Panc1 (cell line): ENCODE results near the gene IL17REL. TPM values are rescaled to one million over a fixed set of nuclear protein-coding genes. Genes with fewer than 3 reads are reported as not detected.

Experiments used
- ATAC-seq: fragments of 200-7000 bp; cut with Tn5 transposase; 2 replicates; pipeline ENCODE4 v1.9.1; 2020; ENCODE audit warnings: mild to moderate bottlenecking, moderate library complexity
- BruUV-seq: library from RNA; stranded (reverse); fragments of 400-500 nt; replicated peaks from 2 replicates; lab custom pipeline; 2021; lab: Mats Ljungman, UMichigan
- CTCF ChIA-PET: fragments of 300-600 bp; sonication (Branson Sonifier 250); formaldehyde crosslinking; loops from one replicate; lab custom pipeline; 2022; ENCODE audit warnings: antibody characterized with exemption; lab: Charles Lee
- POLR2A ChIA-PET: fragments of 300-600 bp; sonication (Branson Sonifier 250); formaldehyde crosslinking; loops from one replicate; lab custom pipeline; 2022; ENCODE audit warnings: antibody characterized with exemption; lab: Charles Lee
- DNase-seq: peaks from one replicate; pipeline ENCODE4 v3.0.0-alpha.2; 2010; ENCODE audit warnings: low read depth, low spot score
- H3K27ac ChIP-seq: 2 replicates; pipeline ENCODE4 v1.5.1; 2011; ENCODE audit warnings: mild to moderate bottlenecking, low read length, inconsistent platforms
- H3K27me3 ChIP-seq: fragments of 200-500 bp; sonication (Bioruptor generic); 2 replicates; pipeline ENCODE4 v1.6.0; 2014; ENCODE audit warnings: low read length, inconsistent platforms; ENCODE audit not compliant: control insufficient read depth, insufficient read depth
- H3K36me3 ChIP-seq: fragments of 200-500 bp; sonication (Bioruptor generic); 2 replicates; pipeline ENCODE4 v1.5.1; 2014; ENCODE audit warnings: inconsistent platforms, mild to moderate bottlenecking, low read length, moderate library complexity; ENCODE audit not compliant: control insufficient read depth, insufficient read depth
- H3K4me1 ChIP-seq: 2 replicates; pipeline ENCODE4 v1.5.1; 2011; ENCODE audit warnings: inconsistent platforms, mild to moderate bottlenecking, low read length, moderate library complexity; ENCODE audit not compliant: control insufficient read depth, insufficient read depth
- H3K4me3 ChIP-seq, 2 experiments: 2 replicates each; pipeline ENCODE4 v1.5.1; 2011 to 2012; ENCODE audit warnings: low read depth in 2 of 2, low read length in 2 of 2, mild to moderate bottlenecking in 2 of 2, inconsistent platforms in 1 of 2, moderate library complexity in 1 of 2
- H3K9me3 ChIP-seq: fragments of 200-500 bp; sonication (Bioruptor generic); 2 replicates; pipeline ENCODE4 v1.5.1; 2014; ENCODE audit warnings: low read depth, mild to moderate bottlenecking, inconsistent platforms, low read length, moderate library complexity; ENCODE audit not compliant: control insufficient read depth, insufficient read depth
- CTCF ChIP-seq: fragments of 450-650 bp; IDR thresholded peaks from 2 replicates; pipeline ENCODE4 v1.5.1; 2017; ENCODE audit warnings: mild to moderate bottlenecking
- POLR2AphosphoS5 ChIP-seq: IDR thresholded peaks from 2 replicates; pipeline ENCODE4 v1.6.1; 2012; ENCODE audit warnings: mild to moderate bottlenecking, low read depth, low read length, moderate library complexity
- REST ChIP-seq, 2 experiments: IDR thresholded peaks; 2 replicates each; pipeline ENCODE4 v1.6.1; 2011 to 2012; ENCODE audit warnings: low read depth in 2 of 2, control low read depth in 1 of 2, low read length in 1 of 2, mild to moderate bottlenecking in 1 of 2, moderate library complexity in 1 of 2; ENCODE audit not compliant: insufficient read depth in 1 of 2
- SIN3A ChIP-seq: IDR thresholded peaks from 2 replicates; pipeline ENCODE4 v1.6.1; 2012; ENCODE audit warnings: low read depth, mild to moderate bottlenecking, low read length, moderate library complexity, borderline replicate concordance; ENCODE audit not compliant: insufficient read depth
- TCF7L2 ChIP-seq: IDR thresholded peaks from 2 replicates; pipeline ENCODE4 v1.6.1; 2011; ENCODE audit warnings: mild to moderate bottlenecking, low read depth, low read length, inconsistent platforms
- in situ Hi-C: cut with HindIII; loops from 2 replicates; pipeline ENCODE4 v1.10.0; 2016; ENCODE audit warnings: low sequenced_read_pairs, low pct_unique_long_range_greater_than_20kb
- intact Hi-C: fragments of 100-400 bp; cut with micrococcal nuclease; formaldehyde crosslinking; loops from one replicate; pipeline ENCODE4 v1.10.0; 2022; ENCODE audit not compliant: unreplicated experiment
- total RNA-seq: library from RNA; stranded (reverse); gene quantifications from one replicate; pipeline ENCODE4 v1.2.1, GENCODE V29; 2021; ENCODE audit not compliant: unreplicated experiment

Gene IL17REL
- total RNA-seq, 1 experiment from 2014 or later, result 0.82 TPM

GRCh38 chr22:49955581-49956417 is 56.8 kb downstream of the IL17REL start:
- Histone ChIP-seq H3K36me3 (no peaks in the 10 kb centered on the region; the same call in 1 of the 2 replicates), H3K27ac (0 out of 2 replicates have a peak overlapping the region, but pooled peaks have one; percentile 23), H3K4me3 (no peak overlapping the region), H3K27me3 (no peaks in the 10 kb centered on the region), H3K4me1 (peaks cover 58% of the 10 kb centered on the region), H3K9me3 (no peaks in the 10 kb centered on the region)
- ChIA-PET CTCF (no interaction called here), POLR2A (no interaction called here)
- DNase-seq (no peak), ATAC-seq (no peak)
- in situ Hi-C loops (no loop called here), intact Hi-C loops (no loop called here)
- no peak for TF ChIP-seq POLR2AphosphoS5
- no peak for TF ChIP-seq SIN3A
- no peak for TF ChIP-seq REST (IDR thresholded peaks at IDR 0.05; ENCODE audit: insufficient read depth in 1 of 2, low read depth in 2 of 2, low read length in 1 of 2)
- TF ChIP-seq CTCF, result no peak
- TF ChIP-seq TCF7L2, result no peak
- no TSS peak for BruUV-seq

- Histone ChIP-seq H3K4me1 (peaks cover 61% of the 10 kb centered on the region), H3K9me3 (no peaks in the 10 kb centered on the region), H3K27me3 (no peaks in the 10 kb centered on the region), H3K27ac (no peak overlapping the region), H3K36me3 (no peaks in the 10 kb centered on the region), H3K4me3 (no peak overlapping the region)
- no TSS peak for BruUV-seq
- DNase-seq (no peak), ATAC-seq (no peak)
- ChIA-PET POLR2A (interaction anchor here (0.5 kb wide), 1 partner anchor 112 kb away, joined by 3 read pairs; no protein-coding TSS in a partner anchor), CTCF (no interaction called here)
- in situ Hi-C loops, result no loop called here
- intact Hi-C loops, result no loop called here
- no peak for TF ChIP-seq CTCF
- no peak for TF ChIP-seq SIN3A
- TF ChIP-seq REST (IDR thresholded peaks at IDR 0.05; ENCODE audit: insufficient read depth in 1 of 2, low read depth in 2 of 2, low read length in 1 of 2), result no peak
- TF ChIP-seq TCF7L2, result no peak
- TF ChIP-seq POLR2AphosphoS5, result no peak
Measured at GRCh38 chr22:49954991-49955580, 57.5 kb downstream of the IL17REL start.
